ENCODE data around the gene NDUFAF8.

DNA sequence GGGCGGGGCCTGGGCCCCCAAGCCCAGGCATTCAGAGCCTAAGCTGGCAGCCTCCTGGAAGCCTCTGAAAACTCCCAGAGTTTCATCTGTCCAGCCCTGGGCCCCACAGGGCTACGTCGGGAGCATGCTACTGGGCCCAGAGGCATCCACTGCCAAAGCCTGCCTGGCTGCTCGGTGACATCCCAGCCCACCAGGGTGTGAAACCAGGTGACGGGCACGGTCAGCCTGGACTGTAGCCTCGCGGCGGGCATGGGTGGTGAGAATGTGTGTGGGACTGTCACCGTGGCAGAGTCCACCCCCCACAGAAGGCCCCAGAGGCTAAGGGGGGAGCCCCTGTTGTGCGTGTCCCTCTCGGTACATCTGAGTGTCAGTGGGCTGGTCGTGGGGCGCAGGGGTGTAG is 47.5 kb upstream of the NDUFAF8 start:
- TF ChIP-seq, protein P1, sequence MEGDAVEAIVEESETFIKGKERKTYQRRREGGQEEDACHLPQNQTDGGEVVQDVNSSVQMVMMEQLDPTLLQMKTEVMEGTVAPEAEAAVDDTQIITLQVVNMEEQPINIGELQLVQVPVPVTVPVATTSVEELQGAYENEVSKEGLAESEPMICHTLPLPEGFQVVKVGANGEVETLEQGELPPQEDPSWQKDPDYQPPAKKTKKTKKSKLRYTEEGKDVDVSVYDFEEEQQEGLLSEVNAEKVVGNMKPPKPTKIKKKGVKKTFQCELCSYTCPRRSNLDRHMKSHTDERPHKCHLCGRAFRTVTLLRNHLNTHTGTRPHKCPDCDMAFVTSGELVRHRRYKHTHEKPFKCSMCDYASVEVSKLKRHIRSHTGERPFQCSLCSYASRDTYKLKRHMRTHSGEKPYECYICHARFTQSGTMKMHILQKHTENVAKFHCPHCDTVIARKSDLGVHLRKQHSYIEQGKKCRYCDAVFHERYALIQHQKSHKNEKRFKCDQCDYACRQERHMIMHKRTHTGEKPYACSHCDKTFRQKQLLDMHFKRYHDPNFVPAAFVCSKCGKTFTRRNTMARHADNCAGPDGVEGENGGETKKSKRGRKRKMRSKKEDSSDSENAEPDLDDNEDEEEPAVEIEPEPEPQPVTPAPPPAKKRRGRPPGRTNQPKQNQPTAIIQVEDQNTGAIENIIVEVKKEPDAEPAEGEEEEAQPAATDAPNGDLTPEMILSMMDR (conservative IDR thresholded peaks at IDR 0.05) = no peak
- no peak for TF ChIP-seq ZFX (IDR thresholded peaks at IDR 0.05)
